ENCODE measurements around the gene PFKFB3.

PFKFB3 gene

GRCh38 chr10:6301488-6302075, 98.8 kb downstream of the PFKFB3 start:
- DNase-seq (ENCODE audit: low spot score), result no peak
